Tibial nerve (tissue), 4 donors: ENCODE data around the gene ADD2. TPM values are rescaled to one million over a fixed set of nuclear protein-coding genes. Genes with fewer than 3 reads are reported as not detected.

Experiments
- DNase-seq, 2 donors: peaks; one replicate each; pipeline ENCODE4 v3.0.0-alpha.2; 2019; ENCODE audit warnings: low spot score in 2 of 2
- H3K27ac ChIP-seq, 4 donors: fragments of 200-600 bp; sonication (generic) in 3 of 4; one replicate each; pipeline ENCODE4 v1.5.1; 2017 to 2019; ENCODE audit warnings: mild to moderate bottlenecking in 1 of 4
- H3K27me3 ChIP-seq, 2 donors: fragments of 200-600 bp; sonication (generic) in 1 of 2; one replicate each; pipeline versions ENCODE4 v1.5.1 to v1.6.0; 2017 to 2019
- H3K36me3 ChIP-seq, 3 donors: fragments of 200-600 bp; sonication (generic); one replicate each; pipeline ENCODE4 v1.5.1; 2018 to 2019
- H3K4me1 ChIP-seq, 4 donors: fragments of 200-600 bp; sonication (generic) in 3 of 4; one replicate each; pipeline ENCODE4 v1.5.1; 2017 to 2019
- H3K4me3 ChIP-seq, 4 donors: fragments of 200-600 bp; sonication (generic) in 3 of 4; one replicate each; pipeline ENCODE4 v1.5.1; 2017 to 2019; ENCODE audit warnings: mild to moderate bottlenecking in 1 of 4, moderate library complexity in 1 of 4
- H3K9me3 ChIP-seq, 4 donors: fragments of 200-600 bp; sonication (generic) in 3 of 4; one replicate each; pipeline ENCODE4 v1.5.1; 2017 to 2019
- EP300 ChIP-seq, 2 donors: sonication (generic); formaldehyde crosslinking; IDR thresholded peaks; one replicate each; pipeline ENCODE4 v1.6.1; 2017; ENCODE audit warnings: antibody characterized with exemption in 2 of 2, mild to moderate bottlenecking in 1 of 2
- POLR2A ChIP-seq, 2 donors: fragments of 450-650 bp; IDR thresholded peaks; one replicate each; pipeline ENCODE4 v1.6.1; 2017; ENCODE audit warnings: antibody characterized with exemption in 2 of 2, mild to moderate bottlenecking in 2 of 2, moderate library complexity in 2 of 2
- WGBS, 2 donors: methylation state at CpG; one replicate each; pipeline ENCODE4 v1.1.5; 2018; 5-methylcytosine and 5-hydroxymethylcytosine counted together
- total RNA-seq, 4 donors: library from RNA; depleted of rRNA; stranded (reverse); fragments of >200 nt; gene quantifications; one replicate each; pipeline ENCODE4 v1.1.0, GENCODE V29; 2016
- TF ChIP-seq, protein P1 (sequence below), 5 experiments: fragments of 200-600 bp in 3 of 5; fragments of 450-650 bp in 2 of 5; sonication (generic) in 3 of 5; IDR thresholded peaks; one replicate each; pipeline ENCODE4 v1.5.1; 2016 to 2019; ENCODE audit warnings: antibody characterized with exemption in 5 of 5, mild to moderate bottlenecking in 3 of 5, moderate library complexity in 2 of 5

Gene ADD2
- total RNA-seq, 4 donors from 2014 or later: 0.63 to 6.0 (median 3.2) TPM

DNA sequence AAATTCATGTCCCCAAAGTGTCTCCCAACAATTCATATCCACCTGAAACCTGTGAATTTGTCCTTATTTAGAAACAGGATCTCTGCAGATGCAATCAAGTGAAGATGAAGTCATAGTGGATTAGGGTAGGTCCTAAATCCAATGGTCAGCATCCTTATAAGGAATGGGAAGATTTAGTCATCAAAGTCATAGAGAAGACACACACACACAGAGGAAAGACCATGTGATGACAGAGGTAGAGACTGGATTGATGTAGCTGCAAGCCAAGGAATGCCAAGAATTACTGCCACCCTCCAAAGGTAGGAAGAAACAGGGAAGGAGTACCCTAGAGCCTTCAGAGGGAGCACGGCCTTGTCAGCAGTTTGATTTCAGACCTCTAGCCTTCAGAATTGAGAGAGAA, 17.7 kb downstream of the ADD2 start:
- Histone ChIP-seq H3K4me3 (no peak overlapping the region), H3K36me3 (no peaks in the 10 kb centered on the region), H3K27me3 (no peaks in the 10 kb centered on the region), H3K4me1 (no peaks in the 10 kb centered on the region), H3K27ac (no peak overlapping the region), H3K9me3 (no peaks in the 10 kb centered on the region)
- no peak for TF ChIP-seq EP300 (IDR thresholded peaks at IDR 0.05)
- TF ChIP-seq, protein P1, sequence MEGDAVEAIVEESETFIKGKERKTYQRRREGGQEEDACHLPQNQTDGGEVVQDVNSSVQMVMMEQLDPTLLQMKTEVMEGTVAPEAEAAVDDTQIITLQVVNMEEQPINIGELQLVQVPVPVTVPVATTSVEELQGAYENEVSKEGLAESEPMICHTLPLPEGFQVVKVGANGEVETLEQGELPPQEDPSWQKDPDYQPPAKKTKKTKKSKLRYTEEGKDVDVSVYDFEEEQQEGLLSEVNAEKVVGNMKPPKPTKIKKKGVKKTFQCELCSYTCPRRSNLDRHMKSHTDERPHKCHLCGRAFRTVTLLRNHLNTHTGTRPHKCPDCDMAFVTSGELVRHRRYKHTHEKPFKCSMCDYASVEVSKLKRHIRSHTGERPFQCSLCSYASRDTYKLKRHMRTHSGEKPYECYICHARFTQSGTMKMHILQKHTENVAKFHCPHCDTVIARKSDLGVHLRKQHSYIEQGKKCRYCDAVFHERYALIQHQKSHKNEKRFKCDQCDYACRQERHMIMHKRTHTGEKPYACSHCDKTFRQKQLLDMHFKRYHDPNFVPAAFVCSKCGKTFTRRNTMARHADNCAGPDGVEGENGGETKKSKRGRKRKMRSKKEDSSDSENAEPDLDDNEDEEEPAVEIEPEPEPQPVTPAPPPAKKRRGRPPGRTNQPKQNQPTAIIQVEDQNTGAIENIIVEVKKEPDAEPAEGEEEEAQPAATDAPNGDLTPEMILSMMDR (IDR thresholded peaks at IDR 0.05): no peak
- no peak for DNase-seq
- 82 to 94% methylated on average over 1 of the region's 1 CpG for WGBS, 2 donors

DNA sequence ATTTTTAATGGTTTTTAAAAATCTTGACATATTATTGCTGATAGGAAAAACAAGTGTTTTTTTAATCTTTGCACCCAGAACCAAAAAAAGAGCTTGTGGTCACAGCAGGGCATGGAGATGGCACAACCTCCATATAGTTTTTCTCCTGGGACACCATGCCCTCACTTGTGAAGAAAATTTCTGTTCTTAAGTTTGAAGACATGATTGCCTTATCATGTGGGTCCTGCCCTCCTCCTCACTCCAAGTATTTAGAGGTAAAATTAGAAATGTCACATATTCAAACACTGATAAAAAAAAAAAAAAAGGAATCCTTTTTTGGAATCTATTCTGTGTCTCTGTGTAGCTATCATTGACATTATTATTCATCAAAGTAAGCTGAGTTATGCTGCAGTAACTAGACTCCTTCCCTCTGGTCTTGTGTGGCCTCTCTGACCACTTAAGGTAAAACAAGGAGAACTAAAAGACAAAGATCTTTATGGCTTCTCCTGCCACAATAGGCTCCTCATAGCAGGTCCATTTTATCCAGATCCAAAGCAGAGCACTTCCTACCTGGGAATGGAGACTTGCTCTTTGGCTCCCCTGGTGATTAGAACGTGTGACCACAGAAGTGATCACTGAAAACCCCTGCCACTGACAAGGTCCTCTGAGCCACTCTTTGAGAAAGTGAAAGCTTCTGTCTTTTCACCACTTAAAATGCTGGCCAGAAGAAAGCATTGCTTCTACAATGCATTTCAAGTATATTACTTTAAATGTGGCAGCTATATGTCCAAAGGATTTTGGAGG, 19.8 kb downstream of the ADD2 start:
- H3K4me3 ChIP-seq: no peak overlapping the region
- no peaks in the 10 kb centered on the region for H3K4me1 ChIP-seq
- no peak overlapping the region for H3K27ac ChIP-seq
- DNase-seq: no peak
- H3K36me3 ChIP-seq: no peaks in the 10 kb centered on the region
- no peaks in the 10 kb centered on the region for H3K9me3 ChIP-seq
- H3K27me3 ChIP-seq: no peaks in the 10 kb centered on the region
- TF ChIP-seq, protein P1 (IDR thresholded peaks at IDR 0.05): no peak
- TF ChIP-seq EP300 (IDR thresholded peaks at IDR 0.05) (no peak), POLR2A (IDR thresholded peaks at IDR 0.05) (no peak)
- 62 to 63% methylated on average over 1 of the region's 1 CpG for WGBS, 2 donors

- H3K36me3 ChIP-seq: no peaks in the 10 kb centered on the region
- DNase-seq: no peak
- 96 to 99% methylated on average over 3 of the region's 3 CpGs for WGBS, 2 donors
- TF ChIP-seq EP300 (IDR thresholded peaks at IDR 0.05) (no peak), POLR2A (IDR thresholded peaks at IDR 0.05) (no peak)
- TF ChIP-seq, protein P1 (IDR thresholded peaks at IDR 0.05): no peak
- H3K4me3 ChIP-seq: no peak overlapping the region
- no peaks in the 10 kb centered on the region for H3K4me1 ChIP-seq
- H3K27me3 ChIP-seq: no peaks in the 10 kb centered on the region
- no peaks in the 10 kb centered on the region for H3K9me3 ChIP-seq
- no peak overlapping the region for H3K27ac ChIP-seq
Observed at GRCh38 chr2:70747284-70747683, 20.7 kb downstream of the ADD2 start.

DNA sequence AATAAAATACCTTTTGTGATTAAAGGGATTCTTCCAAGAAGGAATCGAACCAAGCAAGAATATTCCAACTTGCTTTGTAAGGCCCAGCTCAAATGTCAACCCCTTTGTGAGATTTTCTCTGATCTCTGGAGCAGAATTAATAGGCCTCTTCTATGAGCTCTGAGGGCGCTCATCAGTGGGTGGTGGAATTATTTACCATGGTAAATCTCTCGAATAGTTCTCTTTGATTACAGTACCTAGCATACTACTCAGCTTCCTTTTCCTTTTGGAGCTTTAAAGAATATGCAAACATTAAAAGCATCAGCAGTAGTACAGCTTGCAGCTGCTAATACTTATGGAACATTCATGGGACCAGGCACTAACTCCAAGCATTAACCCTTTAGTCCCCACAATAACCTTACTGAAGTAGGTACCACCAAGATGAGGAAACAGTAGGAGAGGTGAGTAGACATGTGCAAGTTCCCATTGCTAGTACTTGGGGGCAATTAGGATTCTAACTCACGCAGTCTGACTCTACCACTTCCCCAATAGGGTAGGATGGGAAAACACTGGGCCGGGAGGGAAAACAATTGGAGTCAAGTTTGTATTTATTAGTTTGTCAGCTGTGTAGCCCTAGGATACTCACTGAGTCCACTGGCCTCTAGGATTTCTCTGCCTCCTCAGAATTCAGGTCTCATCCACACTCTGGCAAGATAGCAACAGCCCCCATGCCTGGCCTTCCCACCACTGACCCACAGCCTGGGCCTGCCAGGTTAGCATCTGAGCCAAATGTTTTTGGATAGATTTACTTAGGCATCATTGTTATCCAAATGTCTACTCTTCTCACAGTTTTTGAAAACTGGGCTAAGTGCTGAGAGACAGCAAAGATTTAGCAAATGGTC, 21.7 kb downstream of the ADD2 start:
- H3K27ac ChIP-seq: no peak overlapping the region
- 54 to 60% methylated on average over 5 of the region's 5 CpGs for WGBS, 2 donors
- DNase-seq: no peak
- H3K27me3 ChIP-seq: no peaks in the 10 kb centered on the region
- TF ChIP-seq POLR2A (IDR thresholded peaks at IDR 0.05) (no peak), EP300 (IDR thresholded peaks at IDR 0.05) (no peak)
- TF ChIP-seq, protein P1 (IDR thresholded peaks at IDR 0.05): no peak
- no peaks in the 10 kb centered on the region for H3K4me1 ChIP-seq
- no peaks in the 10 kb centered on the region for H3K9me3 ChIP-seq
- H3K4me3 ChIP-seq: no peak overlapping the region
- H3K36me3 ChIP-seq: no peaks in the 10 kb centered on the region

DNA sequence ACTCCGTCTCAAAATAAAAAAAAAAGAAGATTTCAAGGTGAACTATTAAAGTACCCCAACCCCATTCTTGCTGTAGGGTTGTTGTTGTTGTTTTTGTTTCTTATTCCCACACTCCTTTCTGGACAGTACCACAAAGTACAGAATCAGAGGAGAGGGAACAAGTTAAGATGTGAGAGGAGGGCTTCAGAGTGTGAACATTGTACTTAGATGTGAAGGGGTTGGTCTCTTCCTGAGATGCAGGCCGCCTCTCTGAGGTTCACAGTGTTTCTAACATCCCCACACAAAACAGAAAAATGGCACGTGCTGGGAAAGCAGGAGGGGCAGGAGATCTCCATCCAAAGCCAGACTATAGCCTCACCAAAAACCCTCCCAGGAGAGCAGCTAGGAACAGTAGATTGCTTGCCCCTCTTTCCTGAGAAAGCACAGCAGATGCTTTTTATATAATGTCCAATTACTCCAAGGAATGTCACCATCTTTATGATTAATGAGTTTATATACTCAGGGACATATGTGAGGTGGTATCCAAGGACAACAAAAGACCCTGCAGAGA, 22.6 kb downstream of the ADD2 start:
- no peaks in the 10 kb centered on the region for H3K36me3 ChIP-seq
- H3K27me3 ChIP-seq: no peaks in the 10 kb centered on the region
- DNase-seq: no peak
- no peaks in the 10 kb centered on the region for H3K9me3 ChIP-seq
- no peak for TF ChIP-seq POLR2A (IDR thresholded peaks at IDR 0.05)
- no peak overlapping the region for H3K4me3 ChIP-seq
- 60 to 69% methylated on average over 3 of the region's 3 CpGs for WGBS, 2 donors
- H3K27ac ChIP-seq: no peak overlapping the region
- H3K4me1 ChIP-seq: no peaks in the 10 kb centered on the region
